Right renal pelvis (tissue), 4 donors: Measurements from ENCODE around the gene ZSCAN26. TPM values are rescaled to one million over a fixed set of nuclear protein-coding genes. Genes with fewer than 3 reads are reported as not detected.

Experiments
- DNase-seq, 4 donors: peaks; one replicate each; pipeline ENCODE4 v3.0.0-alpha.2; 2013; ENCODE audit warnings: low read depth in 4 of 4, low spot score in 3 of 4, missing footprints in 1 of 4
- polyA plus RNA-seq, 4 donors: library from polyadenylated mRNA; unstranded; fragments of 120-200 nt; gene quantifications; one replicate each; pipeline ENCODE4 v1.2.1, GENCODE V29; 2013; ENCODE audit not compliant: insufficient read length in 4 of 4

Gene ZSCAN26
- 10 to 100 TPM; 31.4 to 41.5 (median 36.9) TPM for polyA plus RNA-seq

- DNase-seq: peak; percentile 87 to 90 (median 88)
These were observed at the start of gene ZSCAN26 for GRCh38 chr6:28266962-28267694. TSS of gene ZSCAN26 (plus strand) at chr6:28267143. CDS start at chr6:28271920, 4,777 bp downstream.

- no peak for DNase-seq
These were observed 49.1 kb upstream of the ZSCAN26 start for GRCh38 chr6:28217890-28218289.

GRCh38 chr6:28218312-28219248 lies 48.4 kb upstream of the ZSCAN26 start:
- DNase-seq: peak in 1 of 4 donors; percentile 33

- no peak for DNase-seq
These were observed 46.4 kb upstream of the ZSCAN26 start for GRCh38 chr6:28220257-28221133.

- no peak for DNase-seq
These were observed 42.5 kb upstream of the ZSCAN26 start for GRCh38 chr6:28224131-28225055.

- peak in 3 of 4 donors; percentile 61 to 77 (median 68) for DNase-seq
These were observed 41.7 kb upstream of the ZSCAN26 start, which contains the start of gene ZSCAN9 for GRCh38 chr6:28225056-28225834. TSS of gene ZSCAN9 (plus strand) at chr6:28225275. CDS start at chr6:28227085, 1,810 bp downstream.

GRCh38 chr6:28226460-28226859 lies 40.5 kb upstream of the ZSCAN26 start:
- no peak for DNase-seq

- no peak for DNase-seq
These were observed 34.2 kb upstream of the ZSCAN26 start for GRCh38 chr6:28232785-28233184.

GRCh38 chr6:28235912-28236452 lies 31.0 kb upstream of the ZSCAN26 start:
- DNase-seq: no peak

- DNase-seq: no peak
These were observed 27.3 kb upstream of the ZSCAN26 start for GRCh38 chr6:28239636-28240035.

GRCh38 chr6:28240471-28240870 lies 26.5 kb upstream of the ZSCAN26 start:
- no peak for DNase-seq

GRCh38 chr6:28243946-28244345 lies 23.0 kb upstream of the ZSCAN26 start:
- no peak for DNase-seq

GRCh38 chr6:28245206-28245941 lies 21.6 kb upstream of the ZSCAN26 start:
- DNase-seq: no peak

- no peak for DNase-seq
These were observed 18.0 kb upstream of the ZSCAN26 start for GRCh38 chr6:28248916-28249315.

GRCh38 chr6:28250747-28251146 lies 16.2 kb upstream of the ZSCAN26 start:
- DNase-seq: no peak

- no peak for DNase-seq
These were observed 15.3 kb upstream of the ZSCAN26 start for GRCh38 chr6:28251661-28252008.
